Gastroesophageal sphincter (tissue), 4 donors: Measurements from ENCODE around the gene IZUMO1. TPM values are rescaled to one million over a fixed set of nuclear protein-coding genes. Genes with fewer than 3 reads are reported as not detected.

Source experiments
- ATAC-seq: fragments of 150-250 bp; one replicate; pipeline ENCODE4 v1.9.1; 2016; ENCODE audit warnings: mild to moderate bottlenecking, moderate library complexity
- H3K27ac ChIP-seq, 4 donors: fragments of 200-600 bp; sonication (generic) in 3 of 4; 1 replicate in 3 of 4; 2 replicates in 1 of 4; pipeline ENCODE4 v1.5.1; 2016 to 2019
- H3K27me3 ChIP-seq: fragments of 200-600 bp; sonication (generic); one replicate; pipeline ENCODE4 v1.5.1; 2019
- H3K36me3 ChIP-seq, 2 donors: fragments of 200-600 bp; sonication (generic); one replicate each; pipeline ENCODE4 v1.5.1; 2019; ENCODE audit warnings: control low read depth in 1 of 2
- H3K4me1 ChIP-seq, 3 donors: fragments of 200-600 bp; sonication (generic); 1 replicate in 2 of 3; 2 replicates in 1 of 3; pipeline ENCODE4 v1.5.1; 2016 to 2019; ENCODE audit warnings: control low read depth in 2 of 3
- H3K4me3 ChIP-seq, 2 donors: fragments of 200-600 bp; sonication (generic); one replicate each; pipeline ENCODE4 v1.5.1; 2019; ENCODE audit warnings: mild to moderate bottlenecking in 1 of 2, moderate library complexity in 1 of 2
- H3K9me3 ChIP-seq, 3 donors: fragments of 200-600 bp; sonication (generic); one replicate each; pipeline ENCODE4 v1.5.1; 2017 to 2019; ENCODE audit warnings: control low read depth in 2 of 3
- EP300 ChIP-seq: sonication (generic); formaldehyde crosslinking; IDR thresholded peaks from one replicate; pipeline ENCODE4 v1.6.1; 2017; ENCODE audit warnings: antibody characterized with exemption, mild to moderate bottlenecking
- POLR2A ChIP-seq, 2 donors: fragments of 450-650 bp; IDR thresholded peaks; one replicate each; pipeline ENCODE4 v1.6.1; 2017; ENCODE audit warnings: antibody characterized with exemption in 2 of 2, mild to moderate bottlenecking in 2 of 2, moderate library complexity in 1 of 2
- POLR2AphosphoS5 ChIP-seq: sonication (generic); formaldehyde crosslinking; IDR thresholded peaks from one replicate; pipeline ENCODE4 v1.6.1; 2017; ENCODE audit warnings: antibody characterized with exemption
- WGBS, 2 donors: methylation state at CpG; one replicate each; pipeline ENCODE4 v1.1.5; 2018; ENCODE audit warnings: low coverage in 1 of 2; 5-methylcytosine and 5-hydroxymethylcytosine counted together
- total RNA-seq, 4 donors: library from RNA; depleted of rRNA; stranded (reverse); fragments of >200 nt; gene quantifications; one replicate each; pipeline ENCODE4 v1.1.0, GENCODE V29; 2016
- TF ChIP-seq, protein P1 (sequence below), 4 experiments: fragments of 200-600 bp in 2 of 4; fragments of 450-650 bp in 2 of 4; sonication (generic) in 1 of 4; IDR thresholded peaks; one replicate each; pipeline ENCODE4 v1.5.1; 2017 to 2019; ENCODE audit warnings: antibody characterized with exemption in 4 of 4, mild to moderate bottlenecking in 2 of 4, moderate library complexity in 2 of 4

Gene IZUMO1
- total RNA-seq, 4 donors from 2014 or later, result 0.27 TPM; not detected in 3

DNA sequence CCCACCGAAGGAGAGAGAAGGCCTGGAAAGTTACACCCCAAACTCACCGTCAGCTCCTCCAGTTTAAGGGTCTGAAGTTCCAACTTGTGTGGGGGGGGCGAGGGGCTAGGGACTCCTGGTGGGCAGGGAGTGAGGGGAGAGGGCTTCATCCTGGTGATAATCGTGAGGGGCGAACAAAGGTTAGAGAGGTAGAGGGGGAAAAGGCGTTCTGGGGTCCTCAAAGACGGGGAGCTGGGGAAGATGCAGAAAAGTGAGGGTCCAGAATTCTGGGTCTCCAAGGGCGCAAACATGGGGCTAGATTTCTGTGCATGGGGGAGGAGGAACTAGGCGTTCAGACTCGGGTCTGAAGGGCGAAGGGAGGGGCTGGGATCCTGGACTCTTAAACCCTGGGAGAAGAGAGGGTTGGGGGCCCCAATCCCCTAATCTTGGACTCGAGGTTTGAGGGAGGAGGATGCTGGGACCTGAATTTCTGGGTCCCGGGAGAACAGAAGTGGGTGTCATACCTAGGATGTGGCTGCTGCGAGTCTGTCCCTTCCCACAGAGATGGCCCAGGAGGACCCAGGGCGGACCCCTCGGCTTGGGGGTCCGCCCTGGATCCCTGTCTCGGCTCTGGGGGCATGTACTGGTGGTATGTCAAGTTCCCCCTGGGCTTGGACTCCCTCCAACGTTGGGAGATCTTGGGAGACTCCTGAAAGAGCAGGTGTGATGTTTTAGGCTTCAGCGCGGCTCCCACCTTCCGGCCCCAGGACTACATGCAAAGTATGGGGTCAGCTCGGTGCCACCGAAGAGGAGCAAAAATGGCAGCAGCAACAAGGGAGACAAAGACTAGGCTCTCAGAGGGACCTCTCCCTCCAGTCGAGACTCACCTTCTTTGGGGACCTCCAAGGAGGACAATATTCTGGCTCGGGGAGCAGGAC is 31.7 kb downstream of the IZUMO1 start:
- 28 to 34% methylated on average over 10 to 17 of the region's 26 CpGs for WGBS, 2 donors
- peak overlapping the region; percentile 66 to 92 (median 86) for H3K27ac ChIP-seq
- no peaks in the 10 kb centered on the region for H3K9me3 ChIP-seq

DNA sequence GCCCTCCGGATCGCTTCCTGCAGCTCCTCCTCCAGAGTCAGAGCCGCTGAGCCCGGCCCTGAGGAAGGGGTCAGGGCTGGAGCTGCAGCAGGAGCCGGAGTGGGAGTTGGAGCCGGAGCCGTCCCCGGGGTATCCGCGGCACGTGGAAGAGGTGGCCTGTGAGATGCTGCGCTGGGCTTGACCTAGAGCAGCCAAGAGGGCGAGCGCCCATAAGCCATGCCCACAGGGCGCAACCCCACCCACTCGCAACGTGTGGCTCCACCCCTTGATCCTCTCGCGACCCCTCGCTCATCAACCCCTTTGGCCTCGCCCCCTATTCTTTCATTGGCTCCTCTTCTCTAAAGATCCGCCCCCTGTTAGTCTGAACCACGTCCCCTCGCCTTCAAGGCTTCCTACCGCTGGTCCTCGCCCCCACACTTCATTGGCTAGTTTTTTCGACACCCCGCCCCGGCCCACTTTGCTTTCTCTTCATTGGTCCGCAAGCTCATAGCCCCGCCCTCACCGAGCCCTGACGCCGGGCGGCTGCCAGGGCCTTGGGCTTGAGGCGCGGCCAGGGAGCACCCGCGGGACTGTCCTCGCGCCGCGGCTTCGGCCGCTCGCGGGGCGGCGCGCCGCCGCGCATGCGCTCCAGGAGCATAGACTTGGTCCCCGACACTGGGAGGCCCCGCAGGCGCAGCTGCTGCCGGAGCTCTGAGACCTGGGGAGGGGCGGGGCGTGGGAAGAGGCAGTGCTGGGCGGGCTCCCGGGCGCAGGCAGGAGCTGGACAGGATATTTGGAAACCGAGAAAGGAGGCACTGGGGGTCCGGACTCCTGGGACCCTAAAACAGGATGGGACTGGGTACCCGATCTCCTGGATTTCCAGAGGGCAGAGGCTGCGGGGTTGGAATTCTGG is 32.6 kb downstream of the IZUMO1 start:
- Histone ChIP-seq H3K27me3 (no peaks in the 10 kb centered on the region), H3K36me3 (no peaks in the 10 kb centered on the region), H3K9me3 (no peaks in the 10 kb centered on the region), H3K4me1 (peaks cover 0 to 59% (median 37%) of the 10 kb centered on the region in 3 donors), H3K4me3 (peak overlapping the region; percentile 63 to 65), H3K27ac (peak overlapping the region; percentile 66 to 92 (median 86))
- TF ChIP-seq POLR2AphosphoS5, result peak; percentile 50
- TF ChIP-seq, protein P1, sequence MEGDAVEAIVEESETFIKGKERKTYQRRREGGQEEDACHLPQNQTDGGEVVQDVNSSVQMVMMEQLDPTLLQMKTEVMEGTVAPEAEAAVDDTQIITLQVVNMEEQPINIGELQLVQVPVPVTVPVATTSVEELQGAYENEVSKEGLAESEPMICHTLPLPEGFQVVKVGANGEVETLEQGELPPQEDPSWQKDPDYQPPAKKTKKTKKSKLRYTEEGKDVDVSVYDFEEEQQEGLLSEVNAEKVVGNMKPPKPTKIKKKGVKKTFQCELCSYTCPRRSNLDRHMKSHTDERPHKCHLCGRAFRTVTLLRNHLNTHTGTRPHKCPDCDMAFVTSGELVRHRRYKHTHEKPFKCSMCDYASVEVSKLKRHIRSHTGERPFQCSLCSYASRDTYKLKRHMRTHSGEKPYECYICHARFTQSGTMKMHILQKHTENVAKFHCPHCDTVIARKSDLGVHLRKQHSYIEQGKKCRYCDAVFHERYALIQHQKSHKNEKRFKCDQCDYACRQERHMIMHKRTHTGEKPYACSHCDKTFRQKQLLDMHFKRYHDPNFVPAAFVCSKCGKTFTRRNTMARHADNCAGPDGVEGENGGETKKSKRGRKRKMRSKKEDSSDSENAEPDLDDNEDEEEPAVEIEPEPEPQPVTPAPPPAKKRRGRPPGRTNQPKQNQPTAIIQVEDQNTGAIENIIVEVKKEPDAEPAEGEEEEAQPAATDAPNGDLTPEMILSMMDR (IDR thresholded peaks at IDR 0.05), result peak in 1 of 4 experiments; percentile 30
- TF ChIP-seq POLR2A (IDR thresholded peaks at IDR 0.05), result peak in 1 of 2 donors; percentile 29
- TF ChIP-seq EP300, result no peak
- peak; percentile 96 for ATAC-seq
- WGBS, 2 donors, result 0% methylated on average over 12 to 13 of the region's 67 CpGs

More for the DNA sequence above, 31.7 kb downstream of the IZUMO1 start:
- no peaks in the 10 kb centered on the region for H3K36me3 ChIP-seq
- TF ChIP-seq POLR2A (IDR thresholded peaks at IDR 0.05) (no peak), POLR2AphosphoS5 (no peak), EP300 (no peak)
- TF ChIP-seq, protein P1 (IDR thresholded peaks at IDR 0.05), result no peak
- ATAC-seq, result no peak
- H3K4me1 ChIP-seq, result peaks cover 0 to 68% (median 43%) of the 10 kb centered on the region in 3 donors
- no peaks in the 10 kb centered on the region for H3K27me3 ChIP-seq
- H3K4me3 ChIP-seq, result peak overlapping the region; percentile 23 to 65

DNA sequence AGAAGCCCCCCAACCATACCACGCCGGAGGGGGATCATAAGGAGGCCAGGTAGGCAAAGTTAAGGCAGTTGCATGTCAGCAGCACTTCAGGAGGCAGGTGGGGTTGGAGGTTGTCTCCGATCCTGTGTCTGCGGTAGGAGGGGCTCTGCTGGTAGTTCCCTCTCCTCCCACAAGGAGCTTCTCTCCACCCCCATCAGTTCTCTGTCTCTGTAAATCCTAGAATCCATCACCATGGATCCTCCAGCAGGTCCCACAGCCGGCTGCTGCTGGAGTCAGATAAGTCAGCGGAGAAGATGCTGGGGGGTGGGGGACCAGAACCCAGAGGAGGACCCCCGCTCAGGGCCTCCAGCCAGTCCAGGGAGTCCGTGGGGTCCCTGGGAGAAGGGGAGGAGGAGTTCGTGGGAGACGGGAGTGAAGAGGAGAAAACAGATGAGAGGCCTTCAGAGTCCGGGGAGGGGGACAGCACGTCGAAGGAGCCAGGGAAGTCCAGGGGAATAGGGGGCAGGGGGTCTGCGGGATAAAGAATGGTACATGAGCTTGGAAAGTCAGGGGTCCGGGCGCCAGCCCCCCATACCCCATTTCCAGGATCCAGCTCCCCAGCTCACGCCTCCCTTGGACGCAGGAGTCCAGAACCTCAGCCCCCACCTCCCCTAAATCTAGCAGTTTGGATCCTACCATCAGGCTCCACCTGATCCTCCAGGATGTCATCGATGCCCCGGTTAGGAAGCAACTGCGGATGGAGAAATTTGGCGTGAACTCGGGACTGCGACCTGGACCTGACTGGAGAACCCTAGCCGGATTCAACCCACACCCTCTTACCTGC is 33.5 kb downstream of the IZUMO1 start:
- peak overlapping the region; percentile 63 to 65 for H3K4me3 ChIP-seq
- peaks cover 0 to 50% (median 32%) of the 10 kb centered on the region in 3 donors for H3K4me1 ChIP-seq
- peak overlapping the region in 3 of 4 donors; percentile 80 to 89 (median 82) for H3K27ac ChIP-seq
- ATAC-seq, result no peak
- no peaks in the 10 kb centered on the region for H3K9me3 ChIP-seq
- H3K36me3 ChIP-seq, result no peaks in the 10 kb centered on the region
- H3K27me3 ChIP-seq, result no peaks in the 10 kb centered on the region
- 23 to 33% methylated on average over 8 to 13 of the region's 25 CpGs for WGBS, 2 donors
- no peak for TF ChIP-seq EP300
- TF ChIP-seq, protein P1 (IDR thresholded peaks at IDR 0.05), result no peak
- TF ChIP-seq POLR2A (IDR thresholded peaks at IDR 0.05), result no peak
- no peak for TF ChIP-seq POLR2AphosphoS5

DNA sequence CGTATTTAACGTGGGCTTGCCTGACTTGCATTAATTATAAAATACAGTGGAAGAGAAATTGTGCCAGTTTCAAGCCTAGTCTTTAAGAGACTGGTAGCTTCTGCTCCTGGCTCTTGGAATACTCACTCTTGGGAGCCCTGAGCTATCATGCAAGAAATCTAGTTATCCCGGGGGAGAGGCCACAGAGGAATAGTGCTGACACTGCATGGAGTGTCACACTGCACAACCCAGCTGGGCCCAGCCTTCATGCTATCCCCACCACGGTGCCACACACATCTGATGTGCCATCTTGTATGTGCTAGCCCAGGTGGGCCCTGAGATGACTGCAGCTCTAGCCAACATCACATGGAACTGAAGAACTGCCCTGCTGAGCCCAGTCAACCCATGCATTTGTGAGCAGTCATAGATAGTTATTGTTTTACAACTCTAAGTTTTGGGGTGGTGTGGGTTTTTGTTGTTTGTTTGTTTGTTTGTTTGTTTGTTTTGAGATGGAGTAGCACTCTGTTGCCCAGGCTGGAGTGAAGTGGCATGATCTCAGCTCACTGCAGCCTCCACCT is 35.5 kb downstream of the IZUMO1 start:
- ATAC-seq, result no peak
- 65 to 80% methylated on average over 2 of the region's 4 CpGs for WGBS, 2 donors
- TF ChIP-seq, protein P1 (IDR thresholded peaks at IDR 0.05), result no peak
- no peak for TF ChIP-seq POLR2AphosphoS5
- no peak for TF ChIP-seq POLR2A (IDR thresholded peaks at IDR 0.05)
- no peak for TF ChIP-seq EP300

More for the DNA sequence above, 35.5 kb downstream of the IZUMO1 start:
- H3K27ac ChIP-seq, result no peak overlapping the region
- no peak overlapping the region for H3K4me3 ChIP-seq
- no peaks in the 10 kb centered on the region for H3K9me3 ChIP-seq
- H3K36me3 ChIP-seq, result peaks cover 0 to 10% of the 10 kb centered on the region in 2 donors
- H3K27me3 ChIP-seq, result no peaks in the 10 kb centered on the region
- H3K4me1 ChIP-seq, result peaks cover 0 to 31% (median 22%) of the 10 kb centered on the region in 3 donors
